Astrocyte (in vitro differentiated cells and primary cell): ENCODE results near the gene ZNF513.

Experiments
- EZH2 ChIP-seq: IDR thresholded peaks from 2 replicates; pipeline ENCODE4 v1.6.1; 2012; ENCODE audit warnings: mild to moderate bottlenecking, low read length, inconsistent platforms; ENCODE audit not compliant: insufficient read depth
- TF ChIP-seq, protein P1 (sequence below): IDR thresholded peaks from 2 replicates; pipeline ENCODE4 v1.5.1; 2011; ENCODE audit warnings: low read depth, mild to moderate bottlenecking, inconsistent platforms, low read length, moderate library complexity; ENCODE audit not compliant: insufficient read depth

DNA sequence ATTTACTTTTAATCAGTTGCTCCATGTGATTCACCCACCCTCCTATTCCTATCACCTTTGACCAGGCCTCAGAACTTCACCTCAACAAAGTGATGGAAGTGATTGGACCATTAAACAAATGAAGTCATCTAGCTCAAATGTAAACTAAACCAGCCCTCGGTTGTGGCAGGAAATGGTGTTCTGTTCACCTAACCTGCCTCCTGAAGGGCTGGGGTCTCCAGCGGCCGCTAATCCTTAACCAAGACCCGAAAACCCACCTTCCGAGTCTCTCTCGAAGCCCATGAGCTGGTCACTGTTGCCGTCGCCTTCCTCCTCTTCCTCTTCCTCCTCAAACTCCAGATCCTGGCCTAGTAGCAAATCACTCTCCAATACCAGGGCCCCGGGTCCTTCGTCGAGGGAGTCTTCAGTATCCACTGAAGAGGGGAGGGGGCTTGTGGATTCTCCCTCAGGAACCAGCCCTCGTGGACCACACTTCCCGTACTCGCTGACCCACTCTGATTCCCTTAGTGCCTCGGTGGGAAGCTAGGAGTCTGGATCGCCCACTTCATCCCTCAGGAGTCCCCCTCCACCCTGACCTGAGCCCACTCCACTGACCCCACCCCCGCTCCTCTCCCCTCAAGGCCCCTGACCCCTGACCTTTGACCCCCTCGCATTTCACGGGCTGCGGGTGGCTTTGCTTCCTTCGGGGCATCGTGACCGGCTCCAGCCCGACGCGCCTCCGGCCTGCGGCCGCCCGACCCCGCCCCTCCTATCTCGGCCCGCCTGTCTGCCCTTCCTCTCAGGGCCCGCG lies 503 bp downstream of the ZNF513 start:
- TF ChIP-seq, protein P1, sequence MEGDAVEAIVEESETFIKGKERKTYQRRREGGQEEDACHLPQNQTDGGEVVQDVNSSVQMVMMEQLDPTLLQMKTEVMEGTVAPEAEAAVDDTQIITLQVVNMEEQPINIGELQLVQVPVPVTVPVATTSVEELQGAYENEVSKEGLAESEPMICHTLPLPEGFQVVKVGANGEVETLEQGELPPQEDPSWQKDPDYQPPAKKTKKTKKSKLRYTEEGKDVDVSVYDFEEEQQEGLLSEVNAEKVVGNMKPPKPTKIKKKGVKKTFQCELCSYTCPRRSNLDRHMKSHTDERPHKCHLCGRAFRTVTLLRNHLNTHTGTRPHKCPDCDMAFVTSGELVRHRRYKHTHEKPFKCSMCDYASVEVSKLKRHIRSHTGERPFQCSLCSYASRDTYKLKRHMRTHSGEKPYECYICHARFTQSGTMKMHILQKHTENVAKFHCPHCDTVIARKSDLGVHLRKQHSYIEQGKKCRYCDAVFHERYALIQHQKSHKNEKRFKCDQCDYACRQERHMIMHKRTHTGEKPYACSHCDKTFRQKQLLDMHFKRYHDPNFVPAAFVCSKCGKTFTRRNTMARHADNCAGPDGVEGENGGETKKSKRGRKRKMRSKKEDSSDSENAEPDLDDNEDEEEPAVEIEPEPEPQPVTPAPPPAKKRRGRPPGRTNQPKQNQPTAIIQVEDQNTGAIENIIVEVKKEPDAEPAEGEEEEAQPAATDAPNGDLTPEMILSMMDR: no peak
- no peak for TF ChIP-seq EZH2
